Neural cell (in vitro differentiated cells): ENCODE measurements around the gene PID1. TPM values are rescaled to one million over a fixed set of nuclear protein-coding genes. Genes with fewer than 3 reads are reported as not detected.

Experiments used
- H2AFZ ChIP-seq: fragments of 200-600, 300-800 bp; sonication (generic), shearing (Covaris generic); 2 replicates; pipeline ENCODE4 v1.6.0; 2014; ENCODE audit warnings: low read depth, mild to moderate bottlenecking, antibody characterized with exemption, low read length, moderate library complexity
- H3F3A ChIP-seq: fragments of 200-600 bp; shearing (Covaris generic); 2 replicates; pipeline ENCODE4 v1.6.1; 2016; ENCODE audit warnings: mild to moderate bottlenecking, moderate library complexity, mixed read lengths, antibody characterized with exemption, low read length; ENCODE audit not compliant: insufficient read depth, poor library complexity, severe bottlenecking
- H3K27ac ChIP-seq: fragments of 200-600, 300-800 bp; sonication (generic), shearing (Covaris generic); 2 replicates; pipeline ENCODE4 v1.5.1; 2014; ENCODE audit warnings: mild to moderate bottlenecking, low read length, moderate library complexity
- H3K27me3 ChIP-seq: fragments of 300-800, 200-600 bp; sonication (generic), shearing (Covaris generic); 2 replicates; pipeline ENCODE4 v1.6.0; 2014; ENCODE audit warnings: mild to moderate bottlenecking, low read depth, low read length, moderate library complexity; ENCODE audit not compliant: insufficient read depth
- H3K36me3 ChIP-seq: fragments of 300-800, 200-600 bp; sonication (generic), shearing (Covaris generic); 2 replicates; pipeline ENCODE4 v1.5.1; 2014; ENCODE audit warnings: mild to moderate bottlenecking, antibody characterized with exemption, low read length, moderate library complexity; ENCODE audit not compliant: insufficient read depth
- H3K4me2 ChIP-seq: fragments of 300-800, 200-600 bp; sonication (generic), shearing (Covaris generic); 2 replicates; pipeline ENCODE4 v1.6.0; 2014; ENCODE audit warnings: mild to moderate bottlenecking, low read length
- H3K4me3 ChIP-seq: fragments of 300-800, 200-600 bp; sonication (generic), shearing (Covaris generic); 2 replicates; pipeline ENCODE4 v1.5.1; 2014; ENCODE audit warnings: mild to moderate bottlenecking, low read length, moderate library complexity
- H3K79me2 ChIP-seq: fragments of 200-600 bp; shearing (Covaris generic); replicated peaks from 2 replicates; pipeline ENCODE4 v1.6.0; 2014; ENCODE audit warnings: mild to moderate bottlenecking, low read length, moderate library complexity; ENCODE audit not compliant: insufficient read depth
- H3K9ac ChIP-seq: fragments of 300-800, 200-600 bp; sonication (generic), shearing (Covaris generic); 2 replicates; pipeline ENCODE4 v1.6.1; 2016; ENCODE audit warnings: mild to moderate bottlenecking, low read length, mixed read lengths
- H3K9me2 ChIP-seq: fragments of 200-600 bp; shearing (Covaris generic); 2 replicates; pipeline ENCODE4 v1.6.1; 2016; ENCODE audit warnings: mild to moderate bottlenecking, low read length, mixed read lengths; ENCODE audit not compliant: insufficient read depth
- H3K9me3 ChIP-seq: fragments of 200-600, 300-800 bp; sonication (generic), shearing (Covaris generic); 2 replicates; pipeline ENCODE4 v1.6.1; 2016; ENCODE audit warnings: mild to moderate bottlenecking, mixed run types, low read length, moderate library complexity, mixed read lengths
- H4K20me1 ChIP-seq: fragments of 200-600 bp; shearing (Covaris generic); 2 replicates; pipeline ENCODE4 v1.6.1; 2016; ENCODE audit warnings: mild to moderate bottlenecking, mixed run types; ENCODE audit not compliant: insufficient read depth
- EP300 ChIP-seq: fragments of 450-650 bp; conservative IDR thresholded peaks from 2 replicates; pipeline ENCODE4 v1.6.1; 2014; ENCODE audit warnings: antibody characterized with exemption, mild to moderate bottlenecking, moderate library complexity; ENCODE audit not compliant: poor library complexity, severe bottlenecking
- EZH2 ChIP-seq: fragments of 200-600, 300-800 bp; shearing (Covaris generic), sonication (generic); IDR thresholded peaks from 2 replicates; pipeline ENCODE4 v1.6.1; 2014; ENCODE audit warnings: antibody characterized with exemption, low read length, borderline replicate concordance, mild to moderate bottlenecking; ENCODE audit not compliant: insufficient read depth, poor library complexity, severe bottlenecking
- MXI1 ChIP-seq: fragments of 450-650 bp; conservative IDR thresholded peaks from 2 replicates; pipeline ENCODE4 v1.6.1; 2014; ENCODE audit warnings: antibody characterized with exemption, mild to moderate bottlenecking; ENCODE audit not compliant: poor library complexity, severe bottlenecking
- POLR2AphosphoS5 ChIP-seq: IDR thresholded peaks from 2 replicates; pipeline ENCODE4 v1.6.1; 2012
- RAD21 ChIP-seq: fragments of 450-650 bp; conservative IDR thresholded peaks from 2 replicates; pipeline ENCODE4 v1.6.1; 2014; ENCODE audit warnings: antibody characterized with exemption, mild to moderate bottlenecking, moderate library complexity
- SMC3 ChIP-seq: fragments of 450-650 bp; conservative IDR thresholded peaks from 2 replicates; pipeline ENCODE4 v1.6.1; 2014; ENCODE audit warnings: antibody characterized with exemption, mild to moderate bottlenecking, moderate library complexity; ENCODE audit not compliant: poor library complexity
- TAF1 ChIP-seq: IDR thresholded peaks from 2 replicates; pipeline ENCODE4 v1.6.1; 2012; ENCODE audit warnings: low read depth
- polyA plus RNA-seq: library from polyadenylated mRNA; depleted of rRNA; stranded (reverse); fragments of >200 nt; gene quantifications from 2 replicates; pipeline ENCODE4 v1.2.3, GENCODE V29; 2014
- TF ChIP-seq, protein P1 (sequence below): fragments of 450-650 bp; IDR thresholded peaks from 2 replicates; pipeline ENCODE4 v1.5.1; 2014; ENCODE audit warnings: antibody characterized with exemption, mild to moderate bottlenecking, moderate library complexity; ENCODE audit not compliant: poor library complexity, severe bottlenecking
- TF ChIP-seq, protein P2 (sequence below): IDR thresholded peaks from 2 replicates; pipeline ENCODE4 v1.6.1; 2012; ENCODE audit warnings: borderline replicate concordance

Gene PID1
- polyA plus RNA-seq, 1 donor from 2014 or later: 11.0 TPM

DNA sequence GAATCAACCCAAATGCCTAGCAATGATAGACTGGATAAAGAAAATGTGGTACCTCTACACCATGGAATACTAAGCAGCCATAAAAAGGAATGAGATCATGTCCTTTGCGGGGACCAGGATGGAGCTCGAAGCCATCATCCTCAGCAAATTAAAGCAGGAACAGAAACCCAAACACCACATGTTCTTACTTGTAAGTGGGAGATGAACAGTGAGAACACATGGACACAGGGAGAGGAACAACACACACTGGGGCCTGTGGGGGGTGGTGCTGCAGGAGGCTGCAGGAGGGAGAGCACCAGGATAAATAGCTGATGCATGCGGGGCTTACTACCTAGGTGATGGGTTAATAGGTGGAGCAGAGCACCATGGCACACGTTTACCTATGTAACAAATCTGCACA lies 8.4 kb upstream of the PID1 start:
- H3K79me2 ChIP-seq: no peaks in the 10 kb centered on the region
- H3K27ac ChIP-seq: no peak overlapping the region
- no peaks in the 10 kb centered on the region for H3K36me3 ChIP-seq
- H3F3A ChIP-seq: no peaks in the 10 kb centered on the region
- H3K9me2 ChIP-seq: no peaks in the 10 kb centered on the region
- H3K4me3 ChIP-seq: no peak overlapping the region
- no peak overlapping the region for H2AFZ ChIP-seq
- H4K20me1 ChIP-seq: no peaks in the 10 kb centered on the region
- no peaks in the 10 kb centered on the region for H3K9me3 ChIP-seq
- H3K9ac ChIP-seq: no peak overlapping the region
- no peak overlapping the region for H3K4me2 ChIP-seq
- no peaks in the 10 kb centered on the region for H3K27me3 ChIP-seq
- TF ChIP-seq EP300 (no peak), MXI1 (no peak), RAD21 (no peak), SMC3 (no peak), TAF1 (no peak), POLR2AphosphoS5 (no peak), EZH2 (no peak)
- TF ChIP-seq, protein P1, sequence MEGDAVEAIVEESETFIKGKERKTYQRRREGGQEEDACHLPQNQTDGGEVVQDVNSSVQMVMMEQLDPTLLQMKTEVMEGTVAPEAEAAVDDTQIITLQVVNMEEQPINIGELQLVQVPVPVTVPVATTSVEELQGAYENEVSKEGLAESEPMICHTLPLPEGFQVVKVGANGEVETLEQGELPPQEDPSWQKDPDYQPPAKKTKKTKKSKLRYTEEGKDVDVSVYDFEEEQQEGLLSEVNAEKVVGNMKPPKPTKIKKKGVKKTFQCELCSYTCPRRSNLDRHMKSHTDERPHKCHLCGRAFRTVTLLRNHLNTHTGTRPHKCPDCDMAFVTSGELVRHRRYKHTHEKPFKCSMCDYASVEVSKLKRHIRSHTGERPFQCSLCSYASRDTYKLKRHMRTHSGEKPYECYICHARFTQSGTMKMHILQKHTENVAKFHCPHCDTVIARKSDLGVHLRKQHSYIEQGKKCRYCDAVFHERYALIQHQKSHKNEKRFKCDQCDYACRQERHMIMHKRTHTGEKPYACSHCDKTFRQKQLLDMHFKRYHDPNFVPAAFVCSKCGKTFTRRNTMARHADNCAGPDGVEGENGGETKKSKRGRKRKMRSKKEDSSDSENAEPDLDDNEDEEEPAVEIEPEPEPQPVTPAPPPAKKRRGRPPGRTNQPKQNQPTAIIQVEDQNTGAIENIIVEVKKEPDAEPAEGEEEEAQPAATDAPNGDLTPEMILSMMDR: no peak
- TF ChIP-seq, protein P2, sequence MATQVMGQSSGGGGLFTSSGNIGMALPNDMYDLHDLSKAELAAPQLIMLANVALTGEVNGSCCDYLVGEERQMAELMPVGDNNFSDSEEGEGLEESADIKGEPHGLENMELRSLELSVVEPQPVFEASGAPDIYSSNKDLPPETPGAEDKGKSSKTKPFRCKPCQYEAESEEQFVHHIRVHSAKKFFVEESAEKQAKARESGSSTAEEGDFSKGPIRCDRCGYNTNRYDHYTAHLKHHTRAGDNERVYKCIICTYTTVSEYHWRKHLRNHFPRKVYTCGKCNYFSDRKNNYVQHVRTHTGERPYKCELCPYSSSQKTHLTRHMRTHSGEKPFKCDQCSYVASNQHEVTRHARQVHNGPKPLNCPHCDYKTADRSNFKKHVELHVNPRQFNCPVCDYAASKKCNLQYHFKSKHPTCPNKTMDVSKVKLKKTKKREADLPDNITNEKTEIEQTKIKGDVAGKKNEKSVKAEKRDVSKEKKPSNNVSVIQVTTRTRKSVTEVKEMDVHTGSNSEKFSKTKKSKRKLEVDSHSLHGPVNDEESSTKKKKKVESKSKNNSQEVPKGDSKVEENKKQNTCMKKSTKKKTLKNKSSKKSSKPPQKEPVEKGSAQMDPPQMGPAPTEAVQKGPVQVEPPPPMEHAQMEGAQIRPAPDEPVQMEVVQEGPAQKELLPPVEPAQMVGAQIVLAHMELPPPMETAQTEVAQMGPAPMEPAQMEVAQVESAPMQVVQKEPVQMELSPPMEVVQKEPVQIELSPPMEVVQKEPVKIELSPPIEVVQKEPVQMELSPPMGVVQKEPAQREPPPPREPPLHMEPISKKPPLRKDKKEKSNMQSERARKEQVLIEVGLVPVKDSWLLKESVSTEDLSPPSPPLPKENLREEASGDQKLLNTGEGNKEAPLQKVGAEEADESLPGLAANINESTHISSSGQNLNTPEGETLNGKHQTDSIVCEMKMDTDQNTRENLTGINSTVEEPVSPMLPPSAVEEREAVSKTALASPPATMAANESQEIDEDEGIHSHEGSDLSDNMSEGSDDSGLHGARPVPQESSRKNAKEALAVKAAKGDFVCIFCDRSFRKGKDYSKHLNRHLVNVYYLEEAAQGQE: no peak

DNA sequence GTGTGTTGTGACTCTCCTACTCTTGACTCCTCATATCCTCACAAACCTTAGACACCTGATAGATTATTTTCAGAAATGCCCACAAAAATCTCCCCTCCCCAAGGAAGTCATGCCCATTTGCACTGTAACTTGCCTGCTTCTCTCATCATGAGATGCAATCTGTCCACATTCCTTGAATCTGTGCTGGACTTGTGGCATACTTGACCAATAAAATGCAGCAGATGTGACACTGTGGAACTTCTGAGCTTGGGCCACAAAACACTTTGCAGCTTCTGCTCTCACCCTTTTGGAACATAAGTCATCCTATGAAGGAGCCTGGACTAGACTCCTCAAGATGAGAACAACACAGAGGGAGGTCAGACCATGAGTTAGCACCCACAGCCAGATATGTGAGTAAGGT lies 4.4 kb upstream of the PID1 start:
- Histone ChIP-seq H3K4me2 (no peak overlapping the region), H3K9me3 (no peaks in the 10 kb centered on the region), H3K79me2 (no peaks in the 10 kb centered on the region), H3K9ac (no peak overlapping the region), H4K20me1 (no peaks in the 10 kb centered on the region), H3K9me2 (no peaks in the 10 kb centered on the region), H3F3A (no peaks in the 10 kb centered on the region), H3K27me3 (no peaks in the 10 kb centered on the region), H2AFZ (no peak overlapping the region), H3K4me3 (no peak overlapping the region), H3K36me3 (no peaks in the 10 kb centered on the region), H3K27ac (no peak overlapping the region)
- no peak for TF ChIP-seq SMC3
- no peak for TF ChIP-seq TAF1
- TF ChIP-seq MXI1: no peak
- TF ChIP-seq, protein P1: no peak
- TF ChIP-seq EP300: no peak
- no peak for TF ChIP-seq RAD21
